PC-3 (cell line): ENCODE measurements around the gene AGPAT4. TPM values are rescaled to one million over a fixed set of nuclear protein-coding genes. Genes with fewer than 3 reads are reported as not detected.
A peak's percentile ranks its signal among the peaks of the same experiment; 100 is the strongest.

Source experiments
- ATAC-seq: fragments of 200-7000 bp; cut with Tn5 transposase; 2 replicates; pipeline ENCODE4 v1.9.1; 2020; ENCODE audit warnings: mild to moderate bottlenecking, moderate library complexity
- BruUV-seq: library from RNA; stranded (reverse); fragments of 400-500 nt; replicated peaks from 2 replicates; lab custom pipeline; 2021; lab: Mats Ljungman, UMichigan
- CTCF ChIA-PET: fragments of 300-600 bp; sonication (Branson Sonifier 250); formaldehyde crosslinking; loops from one replicate; lab custom pipeline; 2022; ENCODE audit warnings: antibody characterized with exemption; lab: Charles Lee
- POLR2A ChIA-PET: fragments of 300-600 bp; sonication (Branson Sonifier 250); formaldehyde crosslinking; loops from one replicate; lab custom pipeline; 2022; ENCODE audit warnings: antibody characterized with exemption; ENCODE audit not compliant: unreplicated experiment; lab: Charles Lee
- DNase-seq: peaks from one replicate; pipeline ENCODE4 v3.0.0-alpha.2; 2015
- H2AFZ ChIP-seq: fragments of 300-600 bp; sonication (generic); 2 replicates; pipeline ENCODE4 v1.6.0; 2016; ENCODE audit warnings: antibody characterized with exemption, low read length
- H3F3A ChIP-seq: fragments of 300-600 bp; sonication (generic); one replicate; pipeline ENCODE4 v1.6.0; 2017; ENCODE audit warnings: antibody characterized with exemption, low read length, control low read depth, mild to moderate bottlenecking; ENCODE audit not compliant: unreplicated experiment
- H3K27ac ChIP-seq: fragments of 300-600 bp; sonication (generic); 2 replicates; pipeline ENCODE4 v1.5.1; 2016; ENCODE audit warnings: mild to moderate bottlenecking, low read length
- H3K27me3 ChIP-seq: fragments of 300-600 bp; sonication (generic); 2 replicates; pipeline ENCODE4 v1.6.1; 2016; ENCODE audit warnings: low read length, mixed read lengths
- H3K36me3 ChIP-seq: fragments of 300-600 bp; sonication (generic); 2 replicates; pipeline ENCODE4 v1.6.1; 2016; ENCODE audit warnings: low read depth, mixed run types, low read length, mixed read lengths
- H3K4me1 ChIP-seq: fragments of 300-600 bp; sonication (generic); 2 replicates; pipeline ENCODE4 v1.5.1; 2016; ENCODE audit warnings: low read length; ENCODE audit not compliant: insufficient read depth
- H3K4me2 ChIP-seq: fragments of 300-600 bp; sonication (generic); 2 replicates; pipeline ENCODE4 v1.6.0; 2016; ENCODE audit warnings: low read length
- H3K4me3 ChIP-seq: fragments of 300-600 bp; sonication (generic); 2 replicates; pipeline ENCODE4 v1.5.1; 2016; ENCODE audit warnings: mild to moderate bottlenecking, low read length, mixed read lengths
- H3K79me2 ChIP-seq: fragments of 300-600 bp; sonication (generic); 2 replicates; pipeline ENCODE4 v1.6.1; 2017; ENCODE audit warnings: low read length, mixed read lengths
- H3K9ac ChIP-seq: fragments of 300-600 bp; sonication (generic); 2 replicates; pipeline ENCODE4 v1.6.0; 2016; ENCODE audit warnings: mild to moderate bottlenecking, low read length
- H3K9me2 ChIP-seq: fragments of 300-600 bp; sonication (generic); replicated peaks from 2 replicates; pipeline ENCODE4 v1.6.1; 2016; ENCODE audit warnings: mixed run types, low read length, mixed read lengths
- H3K9me3 ChIP-seq: fragments of 300-600 bp; sonication (generic); 2 replicates; pipeline ENCODE4 v1.6.1; 2016; ENCODE audit warnings: low read length, mixed read lengths
- H4K20me1 ChIP-seq: fragments of 300-600 bp; sonication (generic); 2 replicates; pipeline ENCODE4 v1.6.1; 2016; ENCODE audit warnings: low read length, mixed read lengths
- EZH2 ChIP-seq: fragments of 300-600 bp; sonication (generic); IDR thresholded peaks from one replicate; pipeline ENCODE4 v1.6.1; 2017; ENCODE audit warnings: antibody characterized with exemption, mild to moderate bottlenecking, low read length; ENCODE audit not compliant: unreplicated experiment
- EZH2phosphoT487 ChIP-seq: fragments of 300-600 bp; sonication (generic); IDR thresholded peaks from 2 replicates; pipeline ENCODE4 v1.6.1; 2018; ENCODE audit warnings: mild to moderate bottlenecking, antibody characterized with exemption, low read length, borderline replicate concordance
- intact Hi-C: fragments of 100-400 bp; cut with micrococcal nuclease; formaldehyde crosslinking; loops from 2 replicates; pipeline ENCODE4 v1.9.0; 2023
- total RNA-seq: library from RNA; depleted of rRNA; stranded (reverse); fragments of >200 nt; gene quantifications from 2 replicates; pipeline ENCODE4 v1.2.3, GENCODE V29; 2014
- TF ChIP-seq, protein P1 (sequence below): fragments of 300-600 bp; sonication (generic); conservative IDR thresholded peaks from 2 replicates; pipeline ENCODE4 v1.5.1; 2017; ENCODE audit warnings: antibody characterized with exemption, low read depth, mild to moderate bottlenecking, low read length

The AGPAT4 gene
- total RNA-seq, 1 experiment from 2014 or later = 3.8 TPM

DNA sequence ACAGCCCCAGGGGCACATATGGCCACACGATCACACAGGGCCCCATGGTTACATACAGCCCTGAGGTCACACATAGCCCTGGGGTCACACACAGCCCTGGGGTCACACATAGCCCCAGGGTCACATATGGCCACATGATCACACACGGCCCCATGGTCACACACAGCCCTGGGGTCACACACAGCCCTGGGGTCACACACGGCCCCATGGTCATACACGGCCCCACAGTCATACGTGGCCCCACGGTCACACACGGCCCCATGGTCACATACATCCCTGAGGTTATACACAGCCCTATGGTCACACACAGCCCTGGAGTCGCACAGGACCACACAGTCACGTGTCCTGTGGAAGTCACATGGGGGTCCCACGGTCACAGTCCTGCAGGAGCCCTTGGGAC is 120.1 kb downstream of the AGPAT4 start:
- no TSS peak for BruUV-seq
- no peaks in the 10 kb centered on the region for H3F3A ChIP-seq
- no peaks in the 10 kb centered on the region for H3K27me3 ChIP-seq
- intact Hi-C loops = loop anchor here (2.0 kb wide), 1 partner anchor 217 kb away; no protein-coding TSS in a partner anchor
- H3K9ac ChIP-seq = no peak overlapping the region
- POLR2A ChIA-PET = no interaction called here
- no peaks in the 10 kb centered on the region for H4K20me1 ChIP-seq
- no peaks in the 10 kb centered on the region; the same call in 1 of the 2 replicates for H3K36me3 ChIP-seq
- no peaks in the 10 kb centered on the region for H3K79me2 ChIP-seq
- CTCF ChIA-PET = no interaction called here
- ATAC-seq = no peak
- no peak overlapping the region for H3K4me2 ChIP-seq
- H3K27ac ChIP-seq = no peak overlapping the region
- no peak for DNase-seq
- no peaks in the 10 kb centered on the region for H3K9me3 ChIP-seq
- H3K9me2 ChIP-seq = no peaks in the 10 kb centered on the region
- H3K4me3 ChIP-seq = no peak overlapping the region
- no peak overlapping the region for H2AFZ ChIP-seq
- no peaks in the 10 kb centered on the region for H3K4me1 ChIP-seq
- TF ChIP-seq EZH2phosphoT487 = no peak
- no peak for TF ChIP-seq EZH2
- TF ChIP-seq, protein P1, sequence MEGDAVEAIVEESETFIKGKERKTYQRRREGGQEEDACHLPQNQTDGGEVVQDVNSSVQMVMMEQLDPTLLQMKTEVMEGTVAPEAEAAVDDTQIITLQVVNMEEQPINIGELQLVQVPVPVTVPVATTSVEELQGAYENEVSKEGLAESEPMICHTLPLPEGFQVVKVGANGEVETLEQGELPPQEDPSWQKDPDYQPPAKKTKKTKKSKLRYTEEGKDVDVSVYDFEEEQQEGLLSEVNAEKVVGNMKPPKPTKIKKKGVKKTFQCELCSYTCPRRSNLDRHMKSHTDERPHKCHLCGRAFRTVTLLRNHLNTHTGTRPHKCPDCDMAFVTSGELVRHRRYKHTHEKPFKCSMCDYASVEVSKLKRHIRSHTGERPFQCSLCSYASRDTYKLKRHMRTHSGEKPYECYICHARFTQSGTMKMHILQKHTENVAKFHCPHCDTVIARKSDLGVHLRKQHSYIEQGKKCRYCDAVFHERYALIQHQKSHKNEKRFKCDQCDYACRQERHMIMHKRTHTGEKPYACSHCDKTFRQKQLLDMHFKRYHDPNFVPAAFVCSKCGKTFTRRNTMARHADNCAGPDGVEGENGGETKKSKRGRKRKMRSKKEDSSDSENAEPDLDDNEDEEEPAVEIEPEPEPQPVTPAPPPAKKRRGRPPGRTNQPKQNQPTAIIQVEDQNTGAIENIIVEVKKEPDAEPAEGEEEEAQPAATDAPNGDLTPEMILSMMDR = no peak

GRCh38 chr6:161152907-161153662 is 120.8 kb downstream of the AGPAT4 start:
- Histone ChIP-seq H2AFZ (no peak overlapping the region), H3K79me2 (no peaks in the 10 kb centered on the region), H3K9me3 (no peaks in the 10 kb centered on the region), H3K9ac (no peak overlapping the region), H3K4me3 (no peak overlapping the region), H3K9me2 (no peaks in the 10 kb centered on the region), H3F3A (no peaks in the 10 kb centered on the region), H4K20me1 (no peaks in the 10 kb centered on the region), H3K36me3 (no peaks in the 10 kb centered on the region; the same call in 1 of the 2 replicates), H3K4me2 (no peak overlapping the region), H3K27ac (no peak overlapping the region), H3K27me3 (no peaks in the 10 kb centered on the region), H3K4me1 (no peaks in the 10 kb centered on the region)
- TF ChIP-seq, protein P1 = peak; percentile 70
- no peak for TF ChIP-seq EZH2phosphoT487
- intact Hi-C loops = loop anchor here (2.0 kb wide), 1 partner anchor 218 kb away; no protein-coding TSS in a partner anchor
- BruUV-seq = no TSS peak
- POLR2A ChIA-PET = no interaction called here
- CTCF ChIA-PET = no interaction called here
- no peak for DNase-seq
- ATAC-seq = peak; percentile 67

DNA sequence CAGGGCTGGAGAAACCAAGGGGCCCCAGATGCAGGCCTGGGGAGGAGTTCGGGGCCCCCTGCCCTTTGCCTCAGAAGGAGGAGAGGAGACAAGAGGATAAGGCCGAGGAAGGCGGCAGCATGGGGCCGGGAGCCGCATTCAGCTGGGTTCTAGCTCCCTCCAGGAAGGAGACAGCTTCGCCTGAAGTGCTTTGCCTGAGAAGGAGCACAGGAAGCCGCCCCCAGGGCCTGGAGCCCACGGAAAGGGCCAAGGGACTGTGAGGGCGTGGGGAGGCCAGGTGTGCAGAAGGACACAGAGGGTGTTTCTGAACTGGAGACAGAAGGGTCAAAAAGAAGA is 121.4 kb downstream of the AGPAT4 start:
- ChIA-PET POLR2A (no interaction called here), CTCF (no interaction called here)
- H4K20me1 ChIP-seq = no peaks in the 10 kb centered on the region
- H3K36me3 ChIP-seq = no peaks in the 10 kb centered on the region; the same call in 1 of the 2 replicates
- H2AFZ ChIP-seq = no peak overlapping the region
- no peak overlapping the region for H3K4me3 ChIP-seq
- H3K9me3 ChIP-seq = no peaks in the 10 kb centered on the region
- no peak overlapping the region for H3K4me2 ChIP-seq
- H3K4me1 ChIP-seq = no peaks in the 10 kb centered on the region
- DNase-seq (no peak), ATAC-seq (no peak)
- intact Hi-C loops = loop anchor here (2.0 kb wide), 1 partner anchor 218 kb away; no protein-coding TSS in a partner anchor
- H3K27me3 ChIP-seq = no peaks in the 10 kb centered on the region
- H3K79me2 ChIP-seq = no peaks in the 10 kb centered on the region
- H3F3A ChIP-seq = no peaks in the 10 kb centered on the region
- no peak overlapping the region for H3K9ac ChIP-seq
- BruUV-seq = no TSS peak
- H3K27ac ChIP-seq = no peak overlapping the region
- TF ChIP-seq EZH2phosphoT487 = no peak
- TF ChIP-seq, protein P1 = no peak
- no peak for TF ChIP-seq EZH2
- no peaks in the 10 kb centered on the region for H3K9me2 ChIP-seq
